HL-60 (cell line): ENCODE measurements around the gene ORAI3.

Source experiments
- DNase-seq, 2 experiments: peaks; one replicate each; pipeline ENCODE4 v3.0.0-alpha.2; 2010 to 2020; ENCODE audit warnings: low read depth in 1 of 2, low spot score in 1 of 2
- H3K27ac ChIP-seq: fragments of 250-450 bp; sonication (Bioruptor Pico); replicated peaks from 2 replicates; pipeline ENCODE4 v1.5.1; 2020; ENCODE audit warnings: mild to moderate bottlenecking, moderate library complexity
- H3K27me3 ChIP-seq: fragments of 250-450 bp; sonication (Bioruptor Pico); 2 replicates; pipeline ENCODE4 v1.5.1; 2021; ENCODE audit warnings: mild to moderate bottlenecking, moderate library complexity; ENCODE audit not compliant: insufficient read depth, poor library complexity, severe bottlenecking
- H3K4me3 ChIP-seq: replicated peaks from 2 replicates; pipeline ENCODE4 v1.5.1; 2011; ENCODE audit warnings: mild to moderate bottlenecking, control low read depth, low read length; ENCODE audit not compliant: insufficient read depth
- CTCF ChIP-seq: IDR thresholded peaks from one replicate; pipeline ENCODE4 v1.5.1; 2011; ENCODE audit warnings: low read length, control low read depth, inconsistent platforms; ENCODE audit not compliant: insufficient read depth
- GABPA ChIP-seq: IDR thresholded peaks from 2 replicates; pipeline ENCODE4 v1.6.1; 2012; ENCODE audit warnings: low read depth
- POLR2AphosphoS5 ChIP-seq: IDR thresholded peaks from 2 replicates; pipeline ENCODE4 v1.6.1; 2012; ENCODE audit warnings: low read depth
- REST ChIP-seq: IDR thresholded peaks from 2 replicates; pipeline ENCODE4 v1.6.1; 2012; ENCODE audit warnings: low read depth; ENCODE audit not compliant: insufficient replicate concordance
- SPI1 ChIP-seq: IDR thresholded peaks from 2 replicates; pipeline ENCODE4 v1.6.1; 2012; ENCODE audit warnings: low read depth, mild to moderate bottlenecking, borderline replicate concordance

ORAI3 gene

GRCh38 chr16:30958175-30959079 lies 9.6 kb downstream of the ORAI3 start:
- peak in 1 of 2 experiments; percentile 24 for DNase-seq
- Histone ChIP-seq H3K27me3 (no peaks in the 10 kb centered on the region), H3K27ac (peak overlapping the region; percentile 100), H3K4me3 (peak overlapping the region; percentile 67)
- TF ChIP-seq REST, result no peak
- TF ChIP-seq GABPA, result no peak
- TF ChIP-seq SPI1, result no peak
- TF ChIP-seq CTCF, result no peak
- no peak for TF ChIP-seq POLR2AphosphoS5

- H3K4me3 ChIP-seq, result no peak overlapping the region
- DNase-seq, result no peak
- no peak overlapping the region for H3K27ac ChIP-seq
- no peaks in the 10 kb centered on the region for H3K27me3 ChIP-seq
- TF ChIP-seq POLR2AphosphoS5 (no peak), REST (no peak), CTCF (no peak)
These were observed 12.5 kb downstream of the ORAI3 start for GRCh38 chr16:30961384-30961783.

GRCh38 chr16:30963925-30964511 lies 15.2 kb downstream of the ORAI3 start:
- H3K27ac ChIP-seq, result no peak overlapping the region
- no peaks in the 10 kb centered on the region for H3K27me3 ChIP-seq
- DNase-seq, result no peak
- H3K4me3 ChIP-seq, result no peak overlapping the region
- TF ChIP-seq GABPA (no peak), POLR2AphosphoS5 (no peak), SPI1 (no peak), CTCF (no peak), REST (no peak)
